Astrocyte of the spinal cord (primary cell): ENCODE results near the gene OTOS.

Experiments used
- DNase-seq: peaks from one replicate; pipeline ENCODE4 v3.0.0; 2011; ENCODE audit warnings: low read depth, low spot score
- H3K4me3 ChIP-seq: 2 replicates; pipeline ENCODE4 v1.5.1; 2011; ENCODE audit warnings: low read depth, mild to moderate bottlenecking, low read length, moderate library complexity
- in situ Hi-C: cut with HindIII; loops from 2 replicates; pipeline ENCODE4 v1.10.0; 2017; ENCODE audit warnings: low sequenced_read_pairs
- TF ChIP-seq, protein P1 (sequence below): IDR thresholded peaks from 2 replicates; pipeline ENCODE4 v1.5.1; 2012; ENCODE audit warnings: low read depth, mild to moderate bottlenecking, low read length, inconsistent platforms

The OTOS gene

DNA sequence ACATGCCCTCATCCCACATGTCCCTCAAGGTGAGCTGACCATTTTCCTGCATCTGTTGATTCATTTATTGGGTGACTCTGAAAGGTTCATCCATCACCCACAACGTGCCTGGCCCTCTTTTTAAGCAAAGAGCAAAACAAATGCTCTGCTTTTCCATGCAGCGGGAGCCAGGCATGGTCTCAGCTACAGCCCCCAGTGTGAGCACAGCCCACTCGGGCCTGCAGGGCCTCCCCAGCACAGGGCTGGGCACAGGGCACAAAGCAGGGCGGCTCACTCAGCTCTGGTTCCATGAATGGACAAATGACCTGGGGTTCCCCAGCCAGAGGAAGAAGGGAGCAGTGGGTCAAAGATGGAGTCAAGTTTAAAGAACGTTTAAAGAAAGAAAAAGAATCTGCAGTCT lies 24.1 kb upstream of the OTOS start:
- H3K4me3 ChIP-seq: no peak overlapping the region
- in situ Hi-C loops: no loop called here
- no peak for DNase-seq
- TF ChIP-seq, protein P1, sequence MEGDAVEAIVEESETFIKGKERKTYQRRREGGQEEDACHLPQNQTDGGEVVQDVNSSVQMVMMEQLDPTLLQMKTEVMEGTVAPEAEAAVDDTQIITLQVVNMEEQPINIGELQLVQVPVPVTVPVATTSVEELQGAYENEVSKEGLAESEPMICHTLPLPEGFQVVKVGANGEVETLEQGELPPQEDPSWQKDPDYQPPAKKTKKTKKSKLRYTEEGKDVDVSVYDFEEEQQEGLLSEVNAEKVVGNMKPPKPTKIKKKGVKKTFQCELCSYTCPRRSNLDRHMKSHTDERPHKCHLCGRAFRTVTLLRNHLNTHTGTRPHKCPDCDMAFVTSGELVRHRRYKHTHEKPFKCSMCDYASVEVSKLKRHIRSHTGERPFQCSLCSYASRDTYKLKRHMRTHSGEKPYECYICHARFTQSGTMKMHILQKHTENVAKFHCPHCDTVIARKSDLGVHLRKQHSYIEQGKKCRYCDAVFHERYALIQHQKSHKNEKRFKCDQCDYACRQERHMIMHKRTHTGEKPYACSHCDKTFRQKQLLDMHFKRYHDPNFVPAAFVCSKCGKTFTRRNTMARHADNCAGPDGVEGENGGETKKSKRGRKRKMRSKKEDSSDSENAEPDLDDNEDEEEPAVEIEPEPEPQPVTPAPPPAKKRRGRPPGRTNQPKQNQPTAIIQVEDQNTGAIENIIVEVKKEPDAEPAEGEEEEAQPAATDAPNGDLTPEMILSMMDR: no peak

DNA sequence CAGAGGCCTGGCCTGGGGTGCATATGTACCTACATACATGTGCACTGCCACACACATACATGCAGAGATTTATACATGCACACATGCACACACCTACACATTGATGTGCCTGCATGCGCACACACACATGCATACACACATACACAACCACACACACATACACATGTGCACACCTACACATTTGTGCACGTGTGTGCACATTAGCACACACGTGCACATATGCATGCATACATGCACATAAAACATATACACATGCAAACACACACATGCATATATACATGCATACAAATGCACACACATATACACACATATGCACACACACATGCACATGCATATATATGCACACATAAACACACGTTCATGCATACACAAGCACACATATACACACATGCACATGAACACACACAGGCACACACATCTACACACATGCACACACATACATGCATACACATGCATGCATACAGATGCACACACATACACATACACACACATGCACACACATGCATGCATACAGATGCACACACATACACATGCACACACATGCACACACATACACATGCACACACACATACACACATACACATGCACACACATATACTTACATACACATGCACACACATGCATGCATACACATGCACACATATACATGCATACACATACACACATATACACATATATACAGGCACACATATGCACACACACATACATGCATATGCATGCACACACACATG lies 23.6 kb upstream of the OTOS start:
- DNase-seq: no peak
- TF ChIP-seq, protein P1: no peak
- no peak overlapping the region for H3K4me3 ChIP-seq
- in situ Hi-C loops: no loop called here

DNA sequence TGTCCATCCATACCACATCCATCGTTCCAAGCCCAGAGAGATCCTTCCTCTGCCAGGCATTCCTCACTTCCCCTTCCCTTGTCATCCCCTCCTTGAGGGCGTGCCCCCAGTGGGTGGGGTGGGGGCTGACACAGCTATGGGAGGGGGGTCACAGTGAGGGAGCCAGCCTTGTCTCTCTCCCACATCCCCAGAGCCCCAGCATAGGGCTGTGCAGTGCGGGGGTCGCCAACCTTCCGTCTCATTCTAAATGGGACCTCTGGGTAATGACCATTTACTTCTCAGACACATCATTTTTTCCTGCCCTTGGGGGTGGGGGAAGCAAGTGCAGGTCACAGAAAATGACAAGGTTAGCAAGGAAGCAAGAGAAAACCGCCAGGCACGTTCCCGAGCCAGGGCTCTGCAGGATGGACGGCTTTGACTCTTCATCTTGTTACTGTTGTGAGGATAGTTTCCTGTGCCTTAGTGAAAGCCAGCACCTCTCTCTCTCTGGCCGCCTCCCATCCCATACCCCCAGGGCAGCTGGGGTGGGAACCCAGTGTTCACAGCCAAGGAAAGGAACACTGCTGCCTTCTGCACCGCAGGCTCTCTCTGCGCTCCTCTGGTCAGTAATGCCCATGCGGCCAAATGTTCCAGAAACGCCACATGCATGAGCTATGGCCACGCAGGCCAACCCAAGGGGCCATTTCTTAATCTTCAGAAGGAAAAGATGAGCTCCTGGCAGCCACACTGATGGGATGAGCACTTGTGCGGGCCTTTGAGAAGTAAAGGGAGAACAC lies 22.7 kb upstream of the OTOS start:
- TF ChIP-seq, protein P1: no peak
- H3K4me3 ChIP-seq: no peak overlapping the region
- in situ Hi-C loops: no loop called here
- DNase-seq: no peak

DNA sequence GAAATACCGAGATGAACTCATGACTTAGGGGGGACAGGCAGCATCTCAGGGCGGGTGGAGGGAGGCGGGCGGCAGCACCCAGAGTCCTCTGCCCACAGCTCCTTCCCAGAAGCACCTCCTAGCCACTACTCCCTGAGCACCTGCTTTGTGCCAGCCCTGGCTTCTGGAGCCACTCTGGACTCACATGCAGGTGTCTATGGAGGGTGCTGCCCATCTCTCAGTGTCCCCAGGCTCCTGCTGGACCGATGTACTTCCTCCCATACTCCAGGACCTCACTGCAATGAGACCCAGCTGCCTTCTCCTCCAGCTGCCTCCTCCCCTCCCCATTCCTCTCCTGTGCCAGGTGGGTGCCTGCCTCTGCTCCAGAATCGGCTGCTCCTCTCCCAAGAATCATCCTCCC lies 22.1 kb upstream of the OTOS start:
- no peak overlapping the region for H3K4me3 ChIP-seq
- in situ Hi-C loops: no loop called here

DNA sequence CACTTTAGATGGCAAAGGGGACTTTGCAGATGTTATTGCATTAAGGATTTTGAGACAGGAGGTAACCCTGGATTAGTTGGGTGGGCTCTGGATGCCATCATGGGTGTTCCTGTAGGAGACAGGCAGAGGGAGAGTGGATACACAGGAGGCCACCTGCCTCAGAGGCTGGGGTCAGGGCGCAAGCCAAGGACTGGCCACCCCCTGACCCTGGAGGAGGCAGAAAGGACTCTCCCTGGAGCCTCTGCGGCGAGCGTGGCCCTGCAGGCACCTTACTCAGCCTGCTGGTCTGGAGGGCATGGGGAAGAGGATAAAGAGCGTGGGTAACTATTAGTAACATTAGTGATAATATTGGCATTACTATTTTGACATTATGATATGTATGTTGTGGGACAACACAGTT lies 21.6 kb upstream of the OTOS start:
- in situ Hi-C loops: no loop called here
- H3K4me3 ChIP-seq: no peak overlapping the region
- TF ChIP-seq, protein P1: no peak
- DNase-seq: no peak

More for the DNA sequence above, 22.1 kb upstream of the OTOS start:
- TF ChIP-seq, protein P1: no peak
- no peak for DNase-seq

DNA sequence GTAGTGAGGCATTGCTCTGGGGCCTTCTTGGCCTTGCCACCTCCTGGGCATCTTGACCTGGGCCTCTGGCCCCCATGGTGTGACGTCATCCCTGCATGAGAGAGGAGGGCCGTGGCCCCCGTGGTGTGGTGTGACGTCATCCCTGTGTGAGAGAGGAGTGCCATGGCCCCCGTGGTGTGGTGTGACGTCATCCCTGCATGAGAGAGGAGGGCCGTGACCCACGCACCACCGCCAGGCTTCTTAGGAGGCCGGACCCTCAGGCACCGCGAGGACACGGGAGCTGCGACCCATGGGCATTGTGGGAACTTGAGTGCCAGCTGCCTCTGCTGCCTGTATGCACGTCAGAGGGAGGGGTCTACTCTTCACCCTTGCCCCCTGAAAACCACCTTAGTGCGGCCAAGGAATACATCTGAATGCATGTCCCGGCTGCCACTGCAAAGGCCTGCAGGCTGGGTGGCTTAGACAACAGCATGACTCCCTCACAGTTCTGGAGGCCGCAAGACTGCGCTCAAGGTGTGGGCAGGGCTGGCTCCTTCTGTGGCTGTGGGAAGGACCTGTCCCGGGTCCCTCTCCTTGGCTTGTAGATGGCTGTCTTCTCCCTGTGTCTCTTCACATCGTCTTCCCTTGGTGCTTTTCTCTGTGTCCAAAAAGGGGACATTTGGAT lies 20.8 kb upstream of the OTOS start:
- TF ChIP-seq, protein P1: no peak
- H3K4me3 ChIP-seq: no peak overlapping the region
- DNase-seq: no peak
- in situ Hi-C loops: no loop called here
